ENCODE results near the gene PRXL2C. TPM values are rescaled to one million over a fixed set of nuclear protein-coding genes. Genes with fewer than 3 reads are reported as not detected.
"Not testable (repeated sequence)": the region's sequence is repeated elsewhere in the genome, so short reads cannot be mapped to it uniquely, and the experiment has no call there.

PRXL2C gene
- total RNA-seq (1 to 10 TPM; 7.0 to 7.9 TPM), polyA plus RNA-seq (1 to 10 TPM; 3.5 to 8.1 (median 4.4) TPM), total RNA-seq (11.9 to 53.6 (median 22.5) reads per million in 6 experiments)

- peak; percentile 61 to 74 for ATAC-seq
- POLR2A ChIA-PET: interaction anchor here (0.5 to 1.6 kb wide), 3 partner anchors 11 to 206 kb away, joined by 3 to 4 read pairs (median 3); partner anchors contain the start of gene HABP4
- H3K36me3 Mint-ChIP-seq: peaks cover 0 to 8% (median 6%) of the 10 kb centered on the region in 3 donors
Measured at GRCh38 chr9:96655198-96655851, at the start of gene PRXL2C. Gene PRXL2C (minus strand): TSS chr9:96655317. CDS start chr9:96655281, 36 bp downstream.

GRCh38 chr9:96700721-96701375 is 45.7 kb upstream of the PRXL2C start:
- DNase-seq, ATAC-seq, H3K4me1 Mint-ChIP-seq, H3K4me3 Mint-ChIP-seq, H3K27ac Mint-ChIP-seq, POLR2A ChIA-PET, H3K27me3 Mint-ChIP-seq: not testable (repeated sequence)
- Mint-ChIP-seq H3K36me3 (peaks cover 2 to 46% (median 9%) of the 10 kb centered on the region in 3 donors), H3K9me3 (peaks cover 13 to 77% (median 33%) of the 10 kb centered on the region in 9 donors)

More at GRCh38 chr9:96655198-96655851, at the start of gene PRXL2C:
- H3K27ac Mint-ChIP-seq: peak within 1 kb of the TSS; percentile 81 to 99 (median 98)
- H3K27me3 Mint-ChIP-seq: no peaks in the 10 kb centered on the region
- H3K4me1 Mint-ChIP-seq: peaks cover 12 to 29% (median 24%) of the 10 kb centered on the region in 4 donors
- H3K9me3 Mint-ChIP-seq: no peaks in the 10 kb centered on the region
- DNase-seq: peak; percentile 67 to 87 (median 73)
- H3K4me3 Mint-ChIP-seq: peak within 1 kb of the TSS; percentile 90 to 96 (median 94)

- ATAC-seq (no peak), DNase-seq (no peak)
- POLR2A ChIA-PET: no interaction called here
- peaks cover 0 to 2% (median 0%) of the 10 kb centered on the region in 5 donors for H3K27me3 Mint-ChIP-seq
- no peak overlapping the region for H3K4me3 Mint-ChIP-seq
- H3K4me1 Mint-ChIP-seq: peaks cover 0 to 5% (median 5%) of the 10 kb centered on the region in 4 donors
- H3K27ac Mint-ChIP-seq: no peak overlapping the region
- peaks cover 4 to 16% (median 12%) of the 10 kb centered on the region in 3 donors for H3K36me3 Mint-ChIP-seq
- peaks cover 0 to 43% (median 12%) of the 10 kb centered on the region in 9 donors for H3K9me3 Mint-ChIP-seq
Measured at GRCh38 chr9:96691326-96691725, 36.2 kb upstream of the PRXL2C start.

- Mint-ChIP-seq H3K36me3 (peaks cover 4 to 16% (median 8%) of the 10 kb centered on the region in 3 donors), H3K27ac (no peak overlapping the region), H3K9me3 (peaks cover 0 to 33% (median 12%) of the 10 kb centered on the region in 9 donors), H3K4me3 (peak overlapping the region in 2 of 10 donors; percentile 6 to 29), H3K27me3 (peaks cover 0 to 4% (median 0%) of the 10 kb centered on the region in 5 donors), H3K4me1 (peaks cover 0 to 6% (median 5%) of the 10 kb centered on the region in 4 donors)
- ATAC-seq (no peak), DNase-seq (no peak)
- POLR2A ChIA-PET: no interaction called here
Measured at GRCh38 chr9:96688745-96689464, 33.8 kb upstream of the PRXL2C start.

GRCh38 chr9:96688187-96688586 is 33.1 kb upstream of the PRXL2C start:
- peaks cover 0 to 4% (median 0%) of the 10 kb centered on the region in 5 donors for H3K27me3 Mint-ChIP-seq
- DNase-seq (no peak), ATAC-seq (no peak)
- H3K9me3 Mint-ChIP-seq: peaks cover 0 to 28% (median 12%) of the 10 kb centered on the region in 9 donors
- H3K36me3 Mint-ChIP-seq: peaks cover 4 to 14% (median 6%) of the 10 kb centered on the region in 3 donors
- H3K4me1 Mint-ChIP-seq: peaks cover 0 to 6% (median 5%) of the 10 kb centered on the region in 4 donors
- H3K27ac Mint-ChIP-seq: peak overlapping the region in 2 of 10 donors; percentile 37 to 47
- POLR2A ChIA-PET: no interaction called here
- H3K4me3 Mint-ChIP-seq: peak overlapping the region in 7 of 10 donors; percentile 1 to 40 (median 16)

GRCh38 chr9:96686638-96687335 is 31.7 kb upstream of the PRXL2C start:
- POLR2A ChIA-PET: no interaction called here
- H3K27me3 Mint-ChIP-seq: peaks cover 0 to 4% (median 0%) of the 10 kb centered on the region in 5 donors
- H3K9me3 Mint-ChIP-seq: peaks cover 0 to 23% (median 6%) of the 10 kb centered on the region in 9 donors
- peak overlapping the region; percentile 81 to 93 (median 89) for H3K4me3 Mint-ChIP-seq
- peak overlapping the region in 9 of 10 donors; percentile 36 to 94 (median 88) for H3K27ac Mint-ChIP-seq
- H3K4me1 Mint-ChIP-seq: peaks cover 0 to 6% (median 5%) of the 10 kb centered on the region in 4 donors
- DNase-seq (peak; percentile 47 to 89 (median 80)), ATAC-seq (peak; percentile 96)
- peaks cover 0 to 8% (median 5%) of the 10 kb centered on the region in 3 donors for H3K36me3 Mint-ChIP-seq

- no peaks in the 10 kb centered on the region for H3K36me3 Mint-ChIP-seq
- POLR2A ChIA-PET: no interaction called here
Measured at GRCh38 chr9:96680812-96681499, 25.8 kb upstream of the PRXL2C start.

GRCh38 chr9:96674906-96675538 is 19.9 kb upstream of the PRXL2C start:
- H3K4me3 Mint-ChIP-seq: no peak overlapping the region
- H3K36me3 Mint-ChIP-seq: peaks cover 0 to 9% (median 0%) of the 10 kb centered on the region in 3 donors
- POLR2A ChIA-PET: no interaction called here
- H3K9me3 Mint-ChIP-seq: peaks cover 0 to 2% (median 0%) of the 10 kb centered on the region in 9 donors
- H3K27me3 Mint-ChIP-seq: peaks cover 0 to 23% (median 13%) of the 10 kb centered on the region in 5 donors
- H3K4me1 Mint-ChIP-seq: no peaks in the 10 kb centered on the region
- H3K27ac Mint-ChIP-seq: no peak overlapping the region
- ATAC-seq: no peak
- no peak for DNase-seq

More at GRCh38 chr9:96680812-96681499, 25.8 kb upstream of the PRXL2C start:
- Mint-ChIP-seq H3K27me3 (peaks cover 0 to 4% (median under 1%) of the 10 kb centered on the region in 5 donors), H3K27ac (no peak overlapping the region), H3K4me1 (no peaks in the 10 kb centered on the region), H3K9me3 (no peaks in the 10 kb centered on the region), H3K4me3 (no peak overlapping the region)
- ATAC-seq (no peak), DNase-seq (no peak)

- H3K9me3 Mint-ChIP-seq, POLR2A ChIA-PET, H3K27ac Mint-ChIP-seq, H3K4me1 Mint-ChIP-seq, ATAC-seq, H3K4me3 Mint-ChIP-seq, H3K36me3 Mint-ChIP-seq, DNase-seq: not testable (repeated sequence)
- peaks cover 0 to 33% (median 14%) of the 10 kb centered on the region in 5 donors for H3K27me3 Mint-ChIP-seq
Measured at GRCh38 chr9:96673786-96674185, 18.7 kb upstream of the PRXL2C start.

GRCh38 chr9:96668868-96669534 is 13.9 kb upstream of the PRXL2C start:
- Mint-ChIP-seq H3K36me3 (peaks cover 0 to 9% (median 0%) of the 10 kb centered on the region in 3 donors), H3K27me3 (peaks cover 7 to 37% (median 8%) of the 10 kb centered on the region in 5 donors), H3K27ac (peak overlapping the region in 1 of 10 donors; percentile 27), H3K4me3 (peak overlapping the region in 1 of 10 donors; percentile 7), H3K4me1 (no peaks in the 10 kb centered on the region), H3K9me3 (peaks cover 0 to 2% (median 0%) of the 10 kb centered on the region in 9 donors)
- POLR2A ChIA-PET: interaction anchor here (0.6 kb wide), 1 partner anchor 214 kb away, joined by 4 read pairs; no protein-coding TSS in a partner anchor
- no peak for ATAC-seq
- DNase-seq: no peak

Measured in naive thymus-derived CD8-positive, alpha-beta T cell (primary cell).